Testis (tissue), 2 donors: Measurements from ENCODE around the gene BPIFB2.

Experiments
- CTCF ChIP-seq, 3 experiments: fragments of 450-650 bp in 2 of 3; fragments of 200-600 bp in 1 of 3; sonication (generic) in 1 of 3; IDR thresholded peaks; one replicate each; pipeline ENCODE4 v1.5.1; 2016 to 2019; ENCODE audit warnings: antibody characterized with exemption in 3 of 3, mild to moderate bottlenecking in 2 of 3, moderate library complexity in 1 of 3
- POLR2A ChIP-seq: fragments of 450-650 bp; IDR thresholded peaks from one replicate; pipeline ENCODE4 v1.6.1; 2017; ENCODE audit warnings: antibody characterized with exemption, mild to moderate bottlenecking, moderate library complexity

DNA sequence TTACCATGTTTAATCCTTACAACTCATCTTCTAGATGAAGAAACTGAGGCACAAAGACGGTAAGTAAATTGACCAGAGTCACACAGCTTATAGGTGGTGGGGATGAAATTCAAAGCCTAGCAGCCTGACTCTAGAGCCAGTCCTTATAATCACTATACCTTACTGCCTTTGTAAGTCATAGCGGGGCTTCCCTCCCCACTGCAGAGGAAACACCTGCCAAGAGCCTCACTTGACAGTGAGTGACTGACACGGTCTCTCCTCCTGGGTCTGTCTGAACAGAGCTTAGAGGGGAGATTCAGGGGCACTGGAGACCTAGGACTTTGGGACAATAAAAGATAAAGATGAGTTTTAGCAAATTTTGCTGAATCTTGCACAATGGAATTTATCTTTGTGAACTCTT is 16.1 kb upstream of the BPIFB2 start:
- TF ChIP-seq CTCF (IDR thresholded peaks at IDR 0.05) (no peak), POLR2A (no peak)
